HCT116 (cell line): ENCODE data around the gene FHOD3. TPM values are rescaled to one million over a fixed set of nuclear protein-coding genes. Genes with fewer than 3 reads are reported as not detected.

Experiments
- ATAC-seq: fragments of 200-7000 bp; cut with Tn5 transposase; 2 replicates; pipeline ENCODE4 v1.9.1; 2020; ENCODE audit warnings: mild to moderate bottlenecking, moderate library complexity
- BruUV-seq: library from RNA; stranded (reverse); fragments of 400-500 nt; replicated peaks from 2 replicates; lab custom pipeline; 2021; lab: Mats Ljungman, UMichigan
- CTCF ChIA-PET: fragments of 300-600 bp; sonication (Branson Sonifier 250); formaldehyde crosslinking; loops from one replicate; lab custom pipeline; 2021; ENCODE audit warnings: antibody characterized with exemption; lab: Charles Lee
- POLR2A ChIA-PET: fragments of 300-600, 350-600 bp; sonication (Branson Sonifier 250); formaldehyde crosslinking; loops from one replicate; lab custom pipeline; 2021; ENCODE audit warnings: antibody characterized with exemption; lab: Charles Lee
- RAD21 ChIA-PET, 2 experiments: fragments of 300-600 bp; sonication (Branson Sonifier 250); formaldehyde crosslinking; loops; one replicate each; lab custom pipeline; 2023; ENCODE audit warnings: low total read pairs in 2 of 2; ENCODE audit not compliant: uncharacterized antibody in 2 of 2, unreplicated experiment in 2 of 2, low non-redundant PET in 1 of 2; lab: Charles Lee
- DNase-seq: peaks from one replicate; pipeline ENCODE4 v3.0.0-alpha.2; 2010; ENCODE audit warnings: low read depth, low spot score
- H2AFZ ChIP-seq: fragments of 200-600 bp; shearing (Covaris generic), sonication (generic); 2 replicates; pipeline ENCODE4 v1.6.1; 2017; ENCODE audit warnings: low read depth, mixed run types, mixed read lengths, antibody characterized with exemption, low read length; ENCODE audit not compliant: poor library complexity, severe bottlenecking
- H3K27ac ChIP-seq: 2 replicates; pipeline ENCODE4 v1.5.1; 2012; ENCODE audit warnings: low read depth, low read length
- H3K27me3 ChIP-seq: fragments of 200-600 bp; sonication (generic); 2 replicates; pipeline ENCODE4 v1.6.1; 2016; ENCODE audit warnings: mixed run types, low read length, mixed read lengths; ENCODE audit not compliant: insufficient read depth
- H3K36me3 ChIP-seq, 2 experiments: fragments of 200-500 bp in 1 of 2; fragments of 200-600 bp in 1 of 2; sonication (Bioruptor generic) in 1 of 2; sonication (generic) in 1 of 2; 2 replicates each; pipeline versions ENCODE4 v1.5.1 to v1.6.1; 2014 to 2016; ENCODE audit warnings: low read length in 2 of 2, inconsistent platforms in 1 of 2, mixed read lengths in 1 of 2, mixed run types in 1 of 2; ENCODE audit not compliant: insufficient read depth in 2 of 2, control insufficient read depth in 1 of 2
- H3K4me1 ChIP-seq, 2 experiments: fragments of 200-600 bp in 1 of 2; sonication (generic) in 1 of 2; 2 replicates each; pipeline versions ENCODE4 v1.5.1 to v1.6.1; 2012 to 2017; ENCODE audit warnings: low read length in 2 of 2, inconsistent platforms in 1 of 2, mild to moderate bottlenecking in 1 of 2, mixed read lengths in 1 of 2, mixed run types in 1 of 2, moderate library complexity in 1 of 2; ENCODE audit not compliant: insufficient read depth in 2 of 2, control insufficient read depth in 1 of 2
- H3K4me2 ChIP-seq: fragments of 200-600 bp; sonication (generic); 2 replicates; pipeline ENCODE4 v1.6.1; 2017; ENCODE audit warnings: mixed run types, low read length, mixed read lengths
- H3K4me3 ChIP-seq, 2 experiments: fragments of 200-600 bp in 1 of 2; sonication (generic) in 1 of 2; replicated peaks in 1 of 2; 2 replicates each; pipeline ENCODE4 v1.5.1; 2011 to 2016; ENCODE audit warnings: low read length in 2 of 2, control low read depth in 1 of 2, low read depth in 1 of 2, mild to moderate bottlenecking in 1 of 2, mixed read lengths in 1 of 2, mixed run types in 1 of 2
- H3K79me2 ChIP-seq: fragments of 200-600 bp; sonication (generic); 2 replicates; pipeline ENCODE4 v1.6.1; 2017; ENCODE audit warnings: mild to moderate bottlenecking, mixed run types, low read length, moderate library complexity, mixed read lengths; ENCODE audit not compliant: insufficient read depth
- H3K9ac ChIP-seq: fragments of 200-600 bp; sonication (generic); 2 replicates; pipeline ENCODE4 v1.6.1; 2016; ENCODE audit warnings: low read length, mixed read lengths
- H3K9me2 ChIP-seq: fragments of 200-600 bp; sonication (generic), shearing (Covaris generic); 2 replicates; pipeline ENCODE4 v1.6.1; 2017; ENCODE audit warnings: mixed run types, mild to moderate bottlenecking, moderate library complexity; ENCODE audit not compliant: insufficient read depth
- H3K9me3 ChIP-seq, 2 experiments: fragments of 200-500 bp in 1 of 2; fragments of 200-600 bp in 1 of 2; sonication (Bioruptor generic) in 1 of 2; sonication (generic) in 1 of 2; 2 replicates each; pipeline ENCODE4 v1.6.1; 2014 to 2017; ENCODE audit warnings: low read length in 2 of 2, mixed read lengths in 2 of 2, inconsistent platforms in 1 of 2, low read depth in 1 of 2, mild to moderate bottlenecking in 1 of 2, mixed run types in 1 of 2, moderate library complexity in 1 of 2; ENCODE audit not compliant: control insufficient read depth in 1 of 2, insufficient read depth in 1 of 2
- H4K20me1 ChIP-seq: fragments of 200-600 bp; sonication (generic), shearing (Covaris generic); 2 replicates; pipeline ENCODE4 v1.6.1; 2017; ENCODE audit warnings: mixed run types, mild to moderate bottlenecking, moderate library complexity; ENCODE audit not compliant: insufficient read depth
- ATF3 ChIP-seq: IDR thresholded peaks from 2 replicates; pipeline ENCODE4 v1.6.1; 2012
- CEBPB ChIP-seq: IDR thresholded peaks from 2 replicates; pipeline ENCODE4 v1.6.1; 2012; ENCODE audit warnings: low read depth
- CTCF ChIP-seq, 3 experiments: fragments of 200-600 bp in 1 of 3; sonication (generic) in 1 of 3; IDR thresholded peaks in 2 of 3; conservative IDR thresholded peaks in 1 of 3; 2 replicates each; pipeline ENCODE4 v1.5.1; 2012 to 2017; ENCODE audit warnings: low read depth in 2 of 3, low read length in 2 of 3, antibody characterized with exemption in 1 of 3, borderline replicate concordance in 1 of 3, control low read depth in 1 of 3, mild to moderate bottlenecking in 1 of 3, mixed read lengths in 1 of 3, mixed run types in 1 of 3, moderate library complexity in 1 of 3; ENCODE audit not compliant: insufficient read depth in 1 of 3
- EGR1 ChIP-seq: IDR thresholded peaks from 2 replicates; pipeline ENCODE4 v1.6.1; 2012; ENCODE audit warnings: low read depth
- EZH2 ChIP-seq: fragments of 200-600 bp; sonication (generic); IDR thresholded peaks from 2 replicates; pipeline ENCODE4 v1.6.1; 2017; ENCODE audit warnings: antibody characterized with exemption, mixed run types
- FOSL1 ChIP-seq: IDR thresholded peaks from 2 replicates; pipeline ENCODE4 v1.6.1; 2012; ENCODE audit warnings: low read depth
- RAD21 ChIP-seq: IDR thresholded peaks from 2 replicates; pipeline ENCODE4 v1.6.1; 2012; ENCODE audit warnings: low read depth, mild to moderate bottlenecking
- REST ChIP-seq: IDR thresholded peaks from 2 replicates; pipeline ENCODE4 v1.6.1; 2012; ENCODE audit warnings: low read depth
- SP1 ChIP-seq: IDR thresholded peaks from 2 replicates; pipeline ENCODE4 v1.6.1; 2012; ENCODE audit warnings: low read depth
- SRF ChIP-seq: IDR thresholded peaks from 2 replicates; pipeline ENCODE4 v1.6.1; 2012; ENCODE audit warnings: low read depth
- TCF7L2 ChIP-seq: IDR thresholded peaks from 2 replicates; pipeline ENCODE4 v1.7.0; 2011; ENCODE audit warnings: borderline replicate concordance, inconsistent platforms; ENCODE audit not compliant: insufficient read depth, insufficient read length; ENCODE audit errors: extremely low read depth
- ZBTB33 ChIP-seq: IDR thresholded peaks from 2 replicates; pipeline ENCODE4 v1.6.1; 2011; ENCODE audit warnings: mild to moderate bottlenecking, low read length, moderate library complexity; ENCODE audit not compliant: insufficient replicate concordance; ENCODE audit errors: extremely low read depth
- intact Hi-C: fragments of 100-400 bp; cut with micrococcal nuclease; formaldehyde crosslinking; loops from 2 replicates; pipeline ENCODE4 v1.10.0; 2022
- total RNA-seq: library from RNA; stranded (reverse); gene quantifications from one replicate; pipeline ENCODE4 v1.2.1, GENCODE V29; 2021; ENCODE audit not compliant: unreplicated experiment

Gene FHOD3
- total RNA-seq, 1 experiment from 2014 or later = 4.0 TPM

- POLR2A ChIA-PET = no interaction called here
- H3K36me3 ChIP-seq = no peaks in the 10 kb centered on the region
- H3K27me3 ChIP-seq = no peaks in the 10 kb centered on the region
- H3K27ac ChIP-seq = no peak overlapping the region
- H3K79me2 ChIP-seq = no peaks in the 10 kb centered on the region
- DNase-seq = no peak
- no peak overlapping the region for H3K9ac ChIP-seq
- H3K4me1 ChIP-seq = peaks cover 0 to 18% of the 10 kb centered on the region in 2 experiments; a peak in 3 of 4 replicates
- H3K9me2 ChIP-seq = no peaks in the 10 kb centered on the region
- H3K9me3 ChIP-seq = no peaks in the 10 kb centered on the region
- no peak for ATAC-seq
- BruUV-seq = no TSS peak
- RAD21 ChIA-PET = no interaction called here
- intact Hi-C loops = no loop called here
- no peak for TF ChIP-seq SRF
- TF ChIP-seq RAD21 = no peak
- no peak for TF ChIP-seq TCF7L2
- 0 out of 2 replicates have a peak, but pooled peaks have one; percentile 19 for TF ChIP-seq CEBPB
- TF ChIP-seq FOSL1 = 0 out of 2 replicates have a peak, but pooled peaks have one; percentile 17
- H3K4me3 ChIP-seq = no peak overlapping the region
- CTCF ChIA-PET = no interaction called here
- H4K20me1 ChIP-seq = no peaks in the 10 kb centered on the region
- no peak overlapping the region for H3K4me2 ChIP-seq
- no peak overlapping the region for H2AFZ ChIP-seq
Measured at GRCh38 chr18:36354989-36355388, 57.5 kb downstream of the FHOD3 start.

- no peak overlapping the region for H3K4me2 ChIP-seq
- H3K9ac ChIP-seq = no peak overlapping the region
- no peak for ATAC-seq
- no peak overlapping the region for H2AFZ ChIP-seq
- H3K4me1 ChIP-seq = peaks cover 0 to 18% of the 10 kb centered on the region in 2 experiments; a peak in 3 of 4 replicates
- H3K27ac ChIP-seq = no peak overlapping the region
- H3K9me2 ChIP-seq = no peaks in the 10 kb centered on the region
- H4K20me1 ChIP-seq = no peaks in the 10 kb centered on the region
- H3K9me3 ChIP-seq = no peaks in the 10 kb centered on the region
- CTCF ChIA-PET = no interaction called here
- no peak overlapping the region for H3K4me3 ChIP-seq
- no peaks in the 10 kb centered on the region for H3K79me2 ChIP-seq
- H3K27me3 ChIP-seq = no peaks in the 10 kb centered on the region
- RAD21 ChIA-PET = no interaction called here
- POLR2A ChIA-PET = no interaction called here
- no peak for DNase-seq
- H3K36me3 ChIP-seq = no peaks in the 10 kb centered on the region
- no TSS peak for BruUV-seq
- intact Hi-C loops = no loop called here
- TF ChIP-seq ZBTB33 (no peak), SRF (no peak), CTCF (IDR thresholded peaks at IDR 0.05 in 2 of 3, conservative IDR thresholded peaks at IDR 0.05 in 1 of 3; ENCODE audit: borderline replicate concordance in 1 of 3, insufficient read depth in 1 of 3, low read depth in 2 of 3, low read length in 2 of 3) (no peak), EGR1 (no peak), SP1 (no peak), RAD21 (no peak), ATF3 (no peak), EZH2 (no peak), CEBPB (no peak), REST (no peak)
Measured at GRCh38 chr18:36355511-36355910, 58.0 kb downstream of the FHOD3 start.
